Body of pancreas (tissue), 4 donors: Measurements from ENCODE around the gene HAUS2.

Experiments
- CTCF ChIP-seq, 7 experiments: fragments of 450-650 bp in 4 of 7; fragments of 200-600 bp in 3 of 7; sonication (generic) in 3 of 7; IDR thresholded peaks; one replicate each; pipeline ENCODE4 v1.5.1; 2016 to 2019; ENCODE audit warnings: antibody characterized with exemption in 7 of 7
- POLR2A ChIP-seq, 3 donors: fragments of 450-650 bp; IDR thresholded peaks; one replicate each; pipeline ENCODE4 v1.6.1; 2016; ENCODE audit warnings: antibody characterized with exemption in 3 of 3, mild to moderate bottlenecking in 2 of 3

DNA sequence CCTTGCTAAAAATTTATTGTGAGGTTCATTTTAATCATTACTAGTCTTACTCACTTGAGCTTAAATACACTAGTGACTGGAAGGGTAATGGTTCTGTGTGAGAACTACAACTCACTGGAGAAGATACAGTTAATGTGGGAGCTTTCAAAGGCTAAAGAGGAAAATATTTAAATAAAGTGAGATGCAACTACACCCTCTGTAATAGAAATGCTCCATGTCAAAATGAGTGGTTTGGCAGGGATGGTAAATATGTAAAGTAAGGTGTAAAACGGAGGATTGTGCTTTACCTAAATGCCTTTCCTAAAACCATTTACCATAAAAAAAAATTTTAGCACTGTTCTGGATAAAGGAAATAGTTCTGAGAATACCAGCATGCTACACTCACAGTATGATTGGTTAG is 15.4 kb upstream of the HAUS2 start:
- no peak for TF ChIP-seq CTCF (IDR thresholded peaks at IDR 0.05)
- no peak for TF ChIP-seq POLR2A (IDR thresholded peaks at IDR 0.05)
